GM12891 (cell line): ENCODE data around the gene A1CF.

Source experiments
- PAX5 ChIP-seq: IDR thresholded peaks from 2 replicates; pipeline ENCODE4 v1.6.1; 2011; ENCODE audit warnings: low read length, moderate library complexity, mild to moderate bottlenecking; ENCODE audit not compliant: insufficient read depth, severe bottlenecking
- POLR2A ChIP-seq: IDR thresholded peaks from 2 replicates; pipeline ENCODE4 v1.6.1; 2011; ENCODE audit warnings: low read depth, low read length, control low read depth
- POLR2AphosphoS5 ChIP-seq: IDR thresholded peaks from 2 replicates; pipeline ENCODE4 v1.6.1; 2011; ENCODE audit warnings: low read depth, low read length, control low read depth
- POU2F2 ChIP-seq: IDR thresholded peaks from 2 replicates; pipeline ENCODE4 v1.6.1; 2011; ENCODE audit warnings: low read depth, mild to moderate bottlenecking, control low read depth, low read length, moderate library complexity
- SPI1 ChIP-seq: IDR thresholded peaks from 2 replicates; pipeline ENCODE4 v1.6.1; 2011; ENCODE audit warnings: low read depth, low read length, control low read depth
- TAF1 ChIP-seq: IDR thresholded peaks from 2 replicates; pipeline ENCODE4 v1.6.1; 2011; ENCODE audit warnings: low read depth, low read length, control low read depth

GRCh38 chr10:50866317-50866716 is 19.1 kb downstream of the A1CF start:
- TF ChIP-seq POLR2A (no peak), SPI1 (no peak), POLR2AphosphoS5 (no peak), POU2F2 (no peak), TAF1 (no peak), PAX5 (no peak)
